MM.1S (cell line): ENCODE data around the gene RYR2.

Experiments used
- DNase-seq: peaks from one replicate; pipeline ENCODE4 v3.0.0-alpha.2; 2015
- H2AFZ ChIP-seq: fragments of 300-600 bp; sonication (generic); 2 replicates; pipeline ENCODE4 v1.6.0; 2016; ENCODE audit warnings: antibody characterized with exemption, low read length
- H3F3A ChIP-seq: fragments of 300-600 bp; sonication (generic); 2 replicates; pipeline ENCODE4 v1.6.1; 2016; ENCODE audit warnings: mild to moderate bottlenecking, antibody characterized with exemption, low read length, moderate library complexity, mixed read lengths; ENCODE audit not compliant: insufficient read depth
- H3K27ac ChIP-seq: fragments of 300-600 bp; sonication (generic); 2 replicates; pipeline ENCODE4 v1.5.1; 2016; ENCODE audit warnings: mild to moderate bottlenecking, low read length
- H3K27me3 ChIP-seq: fragments of 300-600 bp; sonication (generic); replicated peaks from 2 replicates; pipeline ENCODE4 v1.6.0; 2016; ENCODE audit warnings: low read length; ENCODE audit not compliant: insufficient read depth
- H3K36me3 ChIP-seq: fragments of 300-600 bp; sonication (generic); replicated peaks from 2 replicates; pipeline ENCODE4 v1.6.1; 2016; ENCODE audit warnings: mild to moderate bottlenecking, low read length, mixed read lengths; ENCODE audit not compliant: insufficient read depth
- H3K4me1 ChIP-seq: fragments of 300-600 bp; sonication (generic); 2 replicates; pipeline ENCODE4 v1.6.1; 2016; ENCODE audit warnings: low read length, mixed read lengths
- H3K4me2 ChIP-seq: fragments of 300-600 bp; sonication (generic); 2 replicates; pipeline ENCODE4 v1.6.0; 2016; ENCODE audit warnings: low read depth, low read length
- H3K4me3 ChIP-seq: fragments of 300-600 bp; sonication (generic); 2 replicates; pipeline ENCODE4 v1.5.1; 2016; ENCODE audit warnings: low read length, mixed read lengths
- H3K79me2 ChIP-seq: fragments of 300-600 bp; sonication (generic); 2 replicates; pipeline ENCODE4 v1.6.1; 2016; ENCODE audit warnings: mixed run types, low read length, mixed read lengths
- H3K9ac ChIP-seq: fragments of 300-600 bp; sonication (generic); 2 replicates; pipeline ENCODE4 v1.6.1; 2016; ENCODE audit warnings: low read length, mixed read lengths
- H3K9me2 ChIP-seq: fragments of 300-600 bp; sonication (generic); replicated peaks from 2 replicates; pipeline ENCODE4 v1.6.1; 2016; ENCODE audit warnings: mild to moderate bottlenecking, low read length, mixed read lengths; ENCODE audit not compliant: insufficient read depth
- H3K9me3 ChIP-seq: fragments of 300-600 bp; sonication (generic); replicated peaks from 2 replicates; pipeline ENCODE4 v1.6.1; 2016; ENCODE audit warnings: mild to moderate bottlenecking, low read length, mixed read lengths; ENCODE audit not compliant: insufficient read depth
- H4K20me1 ChIP-seq: fragments of 300-600 bp; sonication (generic); 2 replicates; pipeline ENCODE4 v1.6.1; 2016; ENCODE audit warnings: mild to moderate bottlenecking, low read length, moderate library complexity, mixed read lengths; ENCODE audit not compliant: insufficient read depth
- EZH2 ChIP-seq: fragments of 300-600 bp; sonication (generic); optimal IDR thresholded peaks from 2 replicates; pipeline ENCODE3; 2017; ENCODE audit warnings: low read depth, mild to moderate bottlenecking, antibody characterized with exemption, low read length, mixed read lengths
- EZH2phosphoT487 ChIP-seq: fragments of 300-600 bp; sonication (generic); IDR thresholded peaks from 2 replicates; pipeline ENCODE4 v1.6.1; 2018; ENCODE audit warnings: antibody characterized with exemption, low read length
- TF ChIP-seq, protein P1 (sequence below): fragments of 300-600 bp; sonication (generic); IDR thresholded peaks from 2 replicates; pipeline ENCODE4 v1.5.1; 2016; ENCODE audit warnings: antibody characterized with exemption, low read length, mixed read lengths

RYR2 gene

GRCh38 chr1:237769916-237770315 is 727.9 kb downstream of the RYR2 start:
- peak overlapping the region; percentile 27; the same call in 1 of the 2 replicates for H3K27ac ChIP-seq
- TF ChIP-seq EZH2 (no peak), EZH2phosphoT487 (no peak)
- TF ChIP-seq, protein P1, sequence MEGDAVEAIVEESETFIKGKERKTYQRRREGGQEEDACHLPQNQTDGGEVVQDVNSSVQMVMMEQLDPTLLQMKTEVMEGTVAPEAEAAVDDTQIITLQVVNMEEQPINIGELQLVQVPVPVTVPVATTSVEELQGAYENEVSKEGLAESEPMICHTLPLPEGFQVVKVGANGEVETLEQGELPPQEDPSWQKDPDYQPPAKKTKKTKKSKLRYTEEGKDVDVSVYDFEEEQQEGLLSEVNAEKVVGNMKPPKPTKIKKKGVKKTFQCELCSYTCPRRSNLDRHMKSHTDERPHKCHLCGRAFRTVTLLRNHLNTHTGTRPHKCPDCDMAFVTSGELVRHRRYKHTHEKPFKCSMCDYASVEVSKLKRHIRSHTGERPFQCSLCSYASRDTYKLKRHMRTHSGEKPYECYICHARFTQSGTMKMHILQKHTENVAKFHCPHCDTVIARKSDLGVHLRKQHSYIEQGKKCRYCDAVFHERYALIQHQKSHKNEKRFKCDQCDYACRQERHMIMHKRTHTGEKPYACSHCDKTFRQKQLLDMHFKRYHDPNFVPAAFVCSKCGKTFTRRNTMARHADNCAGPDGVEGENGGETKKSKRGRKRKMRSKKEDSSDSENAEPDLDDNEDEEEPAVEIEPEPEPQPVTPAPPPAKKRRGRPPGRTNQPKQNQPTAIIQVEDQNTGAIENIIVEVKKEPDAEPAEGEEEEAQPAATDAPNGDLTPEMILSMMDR: no peak
- H3K9me2 ChIP-seq: no peaks in the 10 kb centered on the region
- H3K27me3 ChIP-seq: no peaks in the 10 kb centered on the region
- peak; percentile 46 for DNase-seq
- 0 out of 2 replicates have a peak, but pooled peaks cover 3% of the 10 kb centered on the region for H3K4me1 ChIP-seq
- no peaks in the 10 kb centered on the region; the same call in 1 of the 2 replicates for H3F3A ChIP-seq
- H3K9ac ChIP-seq: peak overlapping the region; percentile 41; the same call in 1 of the 2 replicates
- no peaks in the 10 kb centered on the region for H3K9me3 ChIP-seq
- H3K79me2 ChIP-seq: no peaks in the 10 kb centered on the region
- peak overlapping the region; percentile 58 for H3K4me3 ChIP-seq
- peak overlapping the region; percentile 78 for H2AFZ ChIP-seq
- H3K36me3 ChIP-seq: no peaks in the 10 kb centered on the region
- peak overlapping the region; percentile 71 for H3K4me2 ChIP-seq
- H4K20me1 ChIP-seq: no peaks in the 10 kb centered on the region

DNA sequence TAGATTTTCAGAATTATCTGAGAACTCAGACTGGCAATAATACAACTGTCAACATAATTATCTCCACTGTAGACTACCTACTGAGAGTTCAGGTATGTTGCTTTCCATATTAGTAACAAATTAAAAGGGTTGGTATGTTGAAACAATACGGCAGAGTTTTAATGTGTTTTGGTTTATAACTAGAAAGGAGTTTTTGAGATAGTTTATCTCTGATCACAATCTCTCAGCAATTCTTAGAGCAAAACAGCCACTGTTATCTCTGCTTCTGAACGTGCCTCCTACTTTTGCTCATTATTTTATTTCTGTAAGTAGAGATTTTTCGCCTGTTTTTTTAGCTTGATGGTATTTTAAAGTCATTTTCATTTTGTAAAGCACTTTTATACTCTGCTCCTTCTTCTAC is 730.0 kb downstream of the RYR2 start:
- Histone ChIP-seq H3K9ac (no peak overlapping the region), H3K27ac (no peak overlapping the region), H3K4me2 (no peak overlapping the region), H4K20me1 (no peaks in the 10 kb centered on the region), H3K36me3 (no peaks in the 10 kb centered on the region), H3K9me3 (no peaks in the 10 kb centered on the region), H3K4me3 (no peak overlapping the region), H3K79me2 (no peaks in the 10 kb centered on the region), H2AFZ (no peak overlapping the region), H3K9me2 (no peaks in the 10 kb centered on the region), H3K27me3 (no peaks in the 10 kb centered on the region), H3F3A (no peaks in the 10 kb centered on the region; the same call in 1 of the 2 replicates), H3K4me1 (0 out of 2 replicates have a peak, but pooled peaks cover 3% of the 10 kb centered on the region)
- no peak for DNase-seq
- no peak for TF ChIP-seq EZH2
- TF ChIP-seq, protein P1: no peak
- no peak for TF ChIP-seq EZH2phosphoT487

GRCh38 chr1:237774246-237774645 is 732.3 kb downstream of the RYR2 start:
- Histone ChIP-seq H4K20me1 (no peaks in the 10 kb centered on the region), H3K4me1 (no peaks in the 10 kb centered on the region), H3K4me2 (no peak overlapping the region), H3K79me2 (no peaks in the 10 kb centered on the region), H3K36me3 (no peaks in the 10 kb centered on the region), H3F3A (no peaks in the 10 kb centered on the region; the same call in 1 of the 2 replicates), H3K4me3 (no peak overlapping the region), H3K9me2 (no peaks in the 10 kb centered on the region), H2AFZ (no peak overlapping the region), H3K9ac (no peak overlapping the region), H3K27ac (no peak overlapping the region), H3K27me3 (no peaks in the 10 kb centered on the region), H3K9me3 (no peaks in the 10 kb centered on the region)
- DNase-seq: no peak
- TF ChIP-seq EZH2 (no peak), EZH2phosphoT487 (no peak)
- TF ChIP-seq, protein P1: no peak
